T-helper 22 cell (primary cell): ENCODE measurements around the gene PCDHA10.
"Not testable (repeated sequence)": the region's sequence is repeated elsewhere in the genome, so short reads cannot be mapped to it uniquely, and the experiment has no call there.

Experiments used
- DNase-seq: peaks from one replicate; pipeline ENCODE4 v3.0.0-alpha.2; 2020; ENCODE audit warnings: low read depth

Gene PCDHA10, protein sequence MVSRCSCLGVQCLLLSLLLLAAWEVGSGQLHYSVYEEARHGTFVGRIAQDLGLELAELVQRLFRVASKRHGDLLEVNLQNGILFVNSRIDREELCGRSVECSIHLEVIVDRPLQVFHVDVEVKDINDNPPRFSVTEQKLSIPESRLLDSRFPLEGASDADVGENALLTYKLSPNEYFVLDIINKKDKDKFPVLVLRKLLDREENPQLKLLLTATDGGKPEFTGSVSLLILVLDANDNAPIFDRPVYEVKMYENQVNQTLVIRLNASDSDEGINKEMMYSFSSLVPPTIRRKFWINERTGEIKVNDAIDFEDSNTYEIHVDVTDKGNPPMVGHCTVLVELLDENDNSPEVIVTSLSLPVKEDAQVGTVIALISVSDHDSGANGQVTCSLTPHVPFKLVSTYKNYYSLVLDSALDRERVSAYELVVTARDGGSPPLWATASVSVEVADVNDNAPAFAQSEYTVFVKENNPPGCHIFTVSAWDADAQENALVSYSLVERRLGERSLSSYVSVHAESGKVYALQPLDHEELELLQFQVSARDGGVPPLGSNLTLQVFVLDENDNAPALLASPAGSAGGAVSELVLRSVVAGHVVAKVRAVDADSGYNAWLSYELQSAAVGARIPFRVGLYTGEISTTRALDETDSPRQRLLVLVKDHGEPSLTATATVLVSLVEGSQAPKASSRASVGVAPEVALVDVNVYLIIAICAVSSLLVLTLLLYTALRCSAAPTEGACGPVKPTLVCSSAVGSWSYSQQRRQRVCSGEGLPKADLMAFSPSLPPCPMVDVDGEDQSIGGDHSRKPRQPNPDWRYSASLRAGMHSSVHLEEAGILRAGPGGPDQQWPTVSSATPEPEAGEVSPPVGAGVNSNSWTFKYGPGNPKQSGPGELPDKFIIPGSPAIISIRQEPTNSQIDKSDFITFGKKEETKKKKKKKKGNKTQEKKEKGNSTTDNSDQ

DNA sequence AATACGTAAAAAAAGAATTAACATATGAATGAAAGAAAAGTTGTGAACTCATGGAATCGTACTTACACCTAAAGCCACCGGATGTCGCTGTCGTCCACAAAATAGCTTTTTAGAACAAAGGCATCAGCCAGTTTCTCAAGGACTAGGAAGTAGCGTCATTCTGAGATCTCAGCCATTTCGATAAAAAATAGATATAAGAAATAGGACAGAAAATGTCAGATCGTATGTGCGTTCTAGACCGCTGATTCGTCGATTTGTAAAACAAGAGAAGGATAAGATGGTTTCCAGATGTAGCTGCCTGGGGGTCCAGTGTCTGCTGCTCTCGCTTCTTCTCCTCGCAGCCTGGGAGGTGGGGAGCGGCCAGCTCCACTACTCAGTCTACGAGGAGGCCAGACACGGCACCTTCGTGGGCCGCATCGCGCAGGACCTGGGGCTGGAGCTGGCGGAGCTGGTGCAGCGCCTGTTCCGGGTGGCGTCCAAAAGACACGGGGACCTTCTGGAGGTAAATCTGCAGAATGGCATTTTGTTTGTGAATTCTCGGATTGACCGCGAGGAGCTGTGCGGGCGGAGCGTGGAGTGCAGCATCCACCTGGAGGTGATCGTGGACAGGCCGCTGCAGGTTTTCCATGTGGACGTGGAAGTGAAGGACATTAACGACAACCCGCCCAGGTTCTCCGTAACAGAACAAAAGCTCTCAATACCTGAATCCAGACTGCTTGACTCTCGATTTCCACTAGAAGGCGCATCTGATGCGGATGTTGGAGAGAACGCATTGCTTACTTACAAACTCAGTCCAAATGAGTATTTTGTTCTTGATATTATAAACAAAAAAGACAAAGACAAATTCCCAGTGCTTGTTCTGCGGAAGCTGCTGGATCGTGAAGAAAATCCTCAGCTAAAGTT lies at the start of gene PCDHA10:
TSS of gene PCDHA10 (plus strand) at position 126 of the 903 bp plus-strand sequence. CDS start at position 278, 152 bp downstream.
- no peak for DNase-seq

DNA sequence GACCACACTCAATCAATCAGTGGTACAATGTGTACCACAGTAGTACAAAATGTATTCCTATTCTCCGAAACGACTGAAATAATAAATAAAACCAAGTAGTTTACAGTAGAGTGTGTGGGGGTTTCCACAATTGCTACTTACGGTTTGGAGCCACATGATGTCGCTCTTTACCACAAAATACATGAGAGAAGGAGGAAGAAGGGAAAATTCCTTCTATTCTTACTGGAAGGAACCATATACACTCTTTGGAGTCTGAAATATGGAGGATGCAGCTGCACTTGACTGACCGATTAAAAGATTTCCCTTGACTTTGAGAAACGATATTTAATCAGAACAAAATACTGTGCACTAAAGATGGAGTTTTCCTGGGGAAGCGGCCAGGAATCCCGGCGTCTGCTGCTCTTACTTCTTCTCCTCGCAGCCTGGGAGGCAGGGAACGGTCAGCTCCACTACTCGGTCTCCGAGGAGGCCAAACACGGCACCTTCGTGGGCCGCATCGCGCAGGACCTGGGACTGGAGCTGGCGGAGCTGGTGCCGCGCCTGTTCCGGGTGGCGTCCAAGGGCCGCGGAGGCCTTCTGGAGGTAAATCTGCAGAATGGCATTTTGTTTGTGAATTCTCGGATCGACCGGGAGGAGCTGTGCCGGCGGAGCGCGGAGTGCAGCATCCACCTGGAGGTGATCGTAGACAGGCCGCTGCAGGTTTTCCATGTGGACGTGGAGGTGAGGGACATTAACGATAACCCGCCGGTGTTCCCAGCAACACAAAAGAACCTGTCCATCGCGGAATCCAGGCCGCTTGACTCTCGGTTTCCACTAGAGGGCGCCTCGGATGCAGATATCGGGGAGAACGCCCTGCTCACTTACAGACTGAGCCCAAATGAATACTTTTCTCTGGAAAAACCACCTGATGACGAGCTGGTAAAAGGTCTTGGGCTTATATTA lies 48.6 kb upstream of the PCDHA10 start, which contains the start of gene PCDHA4:
TSS of gene PCDHA4 (plus strand) at position 235 of the 942 bp plus-strand sequence.
- DNase-seq: no peak

DNA sequence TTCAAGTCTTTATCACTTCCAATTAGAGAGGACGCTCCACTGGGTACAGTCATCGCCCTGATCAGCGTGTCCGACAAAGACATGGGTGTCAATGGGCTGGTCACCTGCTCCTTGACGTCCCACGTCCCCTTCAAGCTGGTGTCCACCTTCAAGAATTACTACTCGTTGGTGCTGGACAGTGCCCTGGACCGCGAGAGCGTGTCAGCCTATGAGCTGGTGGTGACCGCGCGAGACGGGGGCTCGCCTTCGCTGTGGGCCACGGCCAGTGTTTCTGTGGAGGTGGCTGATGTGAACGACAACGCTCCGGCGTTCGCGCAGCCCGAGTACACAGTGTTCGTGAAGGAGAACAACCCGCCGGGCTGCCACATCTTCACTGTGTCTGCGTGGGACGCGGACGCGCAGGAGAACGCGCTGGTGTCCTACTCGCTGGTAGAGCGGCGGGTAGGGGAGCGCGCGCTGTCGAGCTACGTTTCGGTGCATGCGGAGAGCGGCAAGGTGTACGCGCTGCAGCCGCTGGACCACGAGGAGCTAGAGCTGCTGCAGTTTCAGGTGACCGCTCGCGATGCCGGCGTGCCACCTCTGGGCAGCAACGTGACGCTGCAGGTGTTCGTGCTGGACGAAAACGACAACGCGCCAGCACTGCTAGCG lies 47.3 kb upstream of the PCDHA10 start:
- not testable (repeated sequence) for DNase-seq

DNA sequence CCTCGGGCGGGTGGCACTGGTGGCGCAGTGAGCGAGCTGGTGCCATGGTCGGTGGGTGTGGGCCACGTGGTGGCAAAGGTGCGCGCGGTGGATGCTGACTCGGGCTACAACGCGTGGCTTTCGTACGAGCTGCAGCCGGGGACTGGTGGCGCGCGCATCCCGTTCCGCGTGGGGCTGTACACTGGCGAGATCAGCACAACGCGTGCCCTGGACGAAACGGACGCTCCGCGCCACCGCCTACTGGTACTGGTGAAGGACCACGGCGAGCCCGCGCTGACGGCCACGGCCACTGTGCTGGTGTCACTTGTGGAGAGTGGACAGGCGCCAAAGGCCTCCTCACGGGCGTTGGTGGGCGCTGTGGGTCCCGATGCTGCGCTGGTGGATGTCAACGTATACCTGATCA lies 46.8 kb upstream of the PCDHA10 start:
- DNase-seq: no peak

DNA sequence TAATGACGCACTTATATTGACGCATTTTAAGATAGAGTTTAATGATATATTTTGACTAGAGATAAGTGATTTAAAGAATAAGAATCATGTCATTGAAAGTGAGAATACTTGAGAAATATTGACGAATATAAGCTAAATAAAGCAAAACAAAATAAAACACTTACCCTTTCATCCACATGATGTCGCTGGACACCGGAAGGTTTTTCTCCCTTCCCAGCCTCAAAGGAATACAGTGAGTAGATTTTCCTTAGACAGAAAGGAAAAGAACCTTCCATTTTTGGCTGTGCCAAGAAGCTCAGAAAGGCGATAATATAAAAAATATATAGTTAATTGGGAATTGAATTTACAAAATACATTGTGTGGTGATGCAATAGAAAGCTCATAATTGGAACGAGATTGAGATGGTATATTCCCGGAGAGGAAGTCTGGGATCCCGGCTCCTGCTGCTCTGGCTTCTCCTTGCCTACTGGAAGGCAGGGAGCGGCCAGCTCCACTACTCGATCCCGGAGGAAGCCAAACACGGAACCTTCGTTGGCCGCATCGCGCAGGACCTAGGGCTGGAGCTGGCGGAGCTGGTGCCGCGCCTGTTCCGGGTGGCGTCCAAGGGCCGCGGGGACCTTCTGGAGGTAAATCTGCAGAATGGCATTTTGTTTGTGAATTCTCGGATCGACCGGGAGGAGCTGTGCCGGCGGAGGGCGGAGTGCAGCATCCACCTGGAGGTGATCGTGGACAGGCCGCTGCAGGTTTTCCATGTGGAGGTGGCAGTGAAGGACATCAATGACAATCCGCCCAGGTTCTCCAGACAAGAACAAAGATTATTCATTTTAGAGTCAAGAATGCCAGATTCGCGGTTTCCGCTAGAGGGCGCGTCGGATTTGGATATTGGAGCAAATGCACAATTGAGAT lies 34.1 kb upstream of the PCDHA10 start, which contains the start of gene PCDHA5:
TSS of gene PCDHA5 (plus strand) at position 239 of the 906 bp plus-strand sequence.
- no peak for DNase-seq

- no peak for DNase-seq
Observed at GRCh38 chr5:140822281-140822629, 33.4 kb upstream of the PCDHA10 start.

GRCh38 chr5:140822969-140823368 lies 32.7 kb upstream of the PCDHA10 start:
- not testable (repeated sequence) for DNase-seq

DNA sequence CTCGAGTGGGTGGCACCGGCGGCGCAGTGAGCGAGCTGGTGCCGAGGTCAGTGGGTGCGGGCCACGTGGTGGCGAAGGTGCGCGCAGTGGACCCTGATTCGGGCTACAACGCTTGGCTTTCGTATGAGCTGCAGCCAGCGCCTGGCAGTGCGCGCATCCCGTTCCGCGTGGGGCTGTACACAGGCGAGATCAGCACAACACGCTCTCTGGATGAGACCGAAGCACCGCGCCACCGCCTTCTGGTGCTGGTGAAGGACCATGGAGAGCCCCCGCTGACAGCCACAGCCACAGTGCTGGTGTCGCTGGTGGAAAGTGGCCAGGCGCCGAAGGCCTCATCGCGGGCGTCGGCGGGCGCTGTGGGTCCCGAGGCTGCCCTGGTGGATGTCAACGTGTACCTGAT lies 32.2 kb upstream of the PCDHA10 start:
- DNase-seq: no peak

DNA sequence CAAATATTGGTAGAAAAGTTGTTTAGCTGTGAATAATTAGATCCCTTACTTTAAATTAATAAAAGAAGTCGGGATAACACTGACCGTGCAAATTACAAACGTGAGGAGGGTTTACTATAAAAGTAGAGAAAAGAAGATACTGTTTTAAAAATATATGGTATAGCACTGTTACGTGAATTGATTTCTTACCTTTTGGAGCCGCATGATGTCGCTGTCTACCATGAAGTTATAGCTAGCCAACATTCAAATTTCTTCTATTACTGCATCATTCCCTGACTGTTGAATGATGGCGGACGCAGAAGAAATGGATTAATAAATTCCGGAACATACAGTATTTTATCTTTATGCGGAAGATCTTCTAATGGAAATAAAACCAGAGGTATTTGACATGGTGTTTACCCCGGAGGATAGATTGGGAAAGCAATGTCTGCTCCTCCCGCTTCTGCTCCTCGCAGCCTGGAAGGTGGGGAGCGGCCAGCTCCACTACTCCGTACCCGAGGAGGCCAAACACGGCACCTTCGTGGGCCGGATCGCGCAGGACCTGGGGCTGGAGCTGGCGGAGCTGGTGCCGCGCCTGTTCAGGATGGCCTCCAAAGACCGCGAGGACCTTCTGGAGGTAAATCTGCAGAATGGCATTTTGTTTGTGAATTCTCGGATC lies 27.9 kb upstream of the PCDHA10 start, which contains the start of gene PCDHA6:
TSS of gene PCDHA6 (plus strand) at position 257 of the 658 bp plus-strand sequence. CDS start at position 389, 132 bp downstream.
- DNase-seq: no peak

DNA sequence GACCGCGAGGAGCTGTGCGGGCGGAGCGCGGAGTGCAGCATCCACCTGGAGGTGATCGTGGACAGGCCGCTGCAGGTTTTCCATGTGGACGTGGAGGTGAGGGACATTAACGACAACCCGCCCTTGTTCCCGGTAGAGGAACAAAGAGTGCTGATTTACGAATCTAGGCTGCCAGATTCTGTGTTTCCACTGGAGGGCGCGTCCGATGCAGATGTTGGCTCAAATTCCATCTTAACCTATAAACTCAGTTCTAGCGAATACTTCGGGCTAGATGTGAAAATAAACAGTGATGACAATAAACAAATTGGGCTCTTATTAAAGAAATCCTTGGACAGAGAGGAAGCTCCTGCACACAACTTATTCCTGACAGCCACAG lies 27.3 kb upstream of the PCDHA10 start:
- no peak for DNase-seq

DNA sequence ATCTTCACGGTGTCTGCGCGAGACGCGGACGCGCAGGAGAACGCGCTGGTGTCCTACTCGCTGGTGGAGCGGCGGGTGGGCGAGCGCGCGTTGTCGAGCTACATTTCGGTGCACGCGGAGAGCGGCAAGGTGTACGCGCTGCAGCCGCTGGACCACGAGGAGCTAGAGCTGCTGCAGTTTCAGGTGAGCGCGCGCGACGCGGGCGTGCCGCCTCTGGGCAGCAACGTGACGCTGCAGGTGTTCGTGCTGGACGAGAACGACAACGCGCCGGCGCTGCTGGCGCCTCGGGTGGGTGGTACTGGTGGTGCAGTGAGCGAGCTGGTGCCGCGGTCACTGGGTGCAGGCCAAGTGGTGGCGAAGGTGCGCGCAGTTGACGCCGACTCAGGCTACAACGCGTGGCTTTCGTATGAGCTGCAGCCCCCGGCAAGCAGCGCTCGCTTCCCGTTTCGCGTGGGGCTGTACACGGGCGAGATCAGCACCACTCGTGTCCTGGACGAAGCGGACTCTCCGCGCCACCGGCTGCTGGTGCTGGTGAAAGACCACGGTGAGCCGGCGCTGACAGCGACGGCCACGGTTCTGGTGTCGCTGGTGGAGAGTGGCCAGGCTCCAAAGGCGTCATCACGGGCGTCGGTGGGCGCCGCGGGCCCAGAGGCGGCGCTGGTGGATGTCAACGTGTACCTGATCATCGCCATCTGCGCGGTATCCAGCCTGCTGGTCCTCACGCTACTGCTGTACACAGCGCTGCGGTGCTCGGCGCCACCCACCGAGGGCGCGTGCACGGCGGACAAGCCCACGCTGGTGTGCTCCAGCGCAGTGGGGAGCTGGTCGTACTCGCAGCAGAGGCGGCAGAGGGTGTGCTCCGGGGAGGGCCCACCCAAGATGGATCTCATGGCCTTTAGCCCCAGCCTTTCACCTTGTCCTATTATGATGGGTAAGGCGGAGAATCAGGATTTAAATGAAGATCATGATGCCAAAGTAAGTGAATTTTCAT lies 25.9 kb upstream of the PCDHA10 start:
- DNase-seq: not testable (repeated sequence)

GRCh38 chr5:140833993-140834392 lies 21.7 kb upstream of the PCDHA10 start, which contains the start of gene PCDHA7:
TSS of gene PCDHA7 (plus strand) at chr5:140834269. CDS start at chr5:140834384, 115 bp downstream.
- DNase-seq: no peak

DNA sequence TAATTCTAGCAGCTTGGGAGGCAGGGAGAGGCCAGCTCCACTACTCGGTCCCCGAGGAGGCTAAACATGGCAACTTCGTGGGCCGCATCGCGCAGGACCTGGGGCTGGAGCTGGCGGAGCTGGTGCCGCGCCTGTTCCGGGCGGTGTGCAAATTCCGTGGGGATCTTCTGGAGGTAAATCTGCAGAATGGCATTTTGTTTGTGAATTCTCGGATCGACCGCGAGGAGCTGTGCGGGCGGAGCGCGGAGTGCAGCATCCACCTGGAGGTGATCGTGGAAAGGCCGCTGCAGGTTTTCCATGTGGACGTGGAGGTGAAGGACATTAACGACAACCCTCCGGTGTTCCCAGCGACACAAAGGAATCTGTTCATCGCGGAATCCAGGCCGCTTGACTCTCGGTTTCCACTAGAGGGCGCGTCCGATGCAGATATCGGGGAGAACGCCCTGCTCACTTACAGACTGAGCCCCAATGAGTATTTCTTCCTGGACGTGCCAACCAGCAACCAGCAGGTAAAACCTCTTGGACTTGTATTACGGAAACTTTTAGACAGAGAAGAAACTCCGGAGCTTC lies 21.2 kb upstream of the PCDHA10 start:
- not testable (repeated sequence) for DNase-seq

- DNase-seq: no peak
Observed at GRCh38 chr5:140835622-140836510, 19.8 kb upstream of the PCDHA10 start.
